Epithelial cell of esophagus (primary cell): ENCODE measurements around the gene PTPRM.
A peak's percentile ranks its signal among the peaks of the same experiment; 100 is the strongest.

Experiments used
- DNase-seq: peaks from one replicate; pipeline ENCODE4 v3.0.0; 2010; ENCODE audit warnings: low read depth
- H3K4me3 ChIP-seq: 2 replicates; pipeline ENCODE4 v1.5.1; 2011; ENCODE audit warnings: mild to moderate bottlenecking, low read length, control low read depth
- TF ChIP-seq, protein P1 (sequence below): IDR thresholded peaks from 2 replicates; pipeline ENCODE4 v1.5.1; 2011; ENCODE audit warnings: low read depth, mild to moderate bottlenecking, low read length, control low read depth, inconsistent platforms; ENCODE audit not compliant: insufficient read depth; ENCODE audit errors: missing control alignments

Gene PTPRM

DNA sequence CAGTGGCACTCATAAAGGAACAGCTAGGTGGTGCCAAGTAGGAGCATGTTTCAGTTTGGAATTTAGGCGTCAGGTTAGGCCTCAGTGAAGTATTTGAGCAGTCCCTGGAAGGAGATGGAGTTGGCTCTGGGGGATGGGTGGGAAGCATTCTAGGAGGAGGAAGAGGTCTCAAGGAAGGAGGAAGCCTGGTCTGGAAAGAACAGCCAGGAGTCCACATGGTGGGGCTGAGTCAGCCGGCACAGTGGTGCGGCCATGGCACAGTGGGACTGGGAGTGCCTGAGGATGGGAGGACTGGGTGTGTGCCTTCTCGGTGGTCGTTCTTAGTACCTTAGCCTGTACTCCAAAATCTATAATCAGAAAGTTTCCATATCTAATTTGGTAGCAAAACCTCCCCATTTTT lies 373.3 kb downstream of the PTPRM start:
- H3K4me3 ChIP-seq, result no peak overlapping the region
- TF ChIP-seq, protein P1, sequence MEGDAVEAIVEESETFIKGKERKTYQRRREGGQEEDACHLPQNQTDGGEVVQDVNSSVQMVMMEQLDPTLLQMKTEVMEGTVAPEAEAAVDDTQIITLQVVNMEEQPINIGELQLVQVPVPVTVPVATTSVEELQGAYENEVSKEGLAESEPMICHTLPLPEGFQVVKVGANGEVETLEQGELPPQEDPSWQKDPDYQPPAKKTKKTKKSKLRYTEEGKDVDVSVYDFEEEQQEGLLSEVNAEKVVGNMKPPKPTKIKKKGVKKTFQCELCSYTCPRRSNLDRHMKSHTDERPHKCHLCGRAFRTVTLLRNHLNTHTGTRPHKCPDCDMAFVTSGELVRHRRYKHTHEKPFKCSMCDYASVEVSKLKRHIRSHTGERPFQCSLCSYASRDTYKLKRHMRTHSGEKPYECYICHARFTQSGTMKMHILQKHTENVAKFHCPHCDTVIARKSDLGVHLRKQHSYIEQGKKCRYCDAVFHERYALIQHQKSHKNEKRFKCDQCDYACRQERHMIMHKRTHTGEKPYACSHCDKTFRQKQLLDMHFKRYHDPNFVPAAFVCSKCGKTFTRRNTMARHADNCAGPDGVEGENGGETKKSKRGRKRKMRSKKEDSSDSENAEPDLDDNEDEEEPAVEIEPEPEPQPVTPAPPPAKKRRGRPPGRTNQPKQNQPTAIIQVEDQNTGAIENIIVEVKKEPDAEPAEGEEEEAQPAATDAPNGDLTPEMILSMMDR, result no peak
- no peak for DNase-seq

GRCh38 chr18:7940971-7941370 lies 373.9 kb downstream of the PTPRM start:
- no peak for DNase-seq
- TF ChIP-seq, protein P1, result no peak
- no peak overlapping the region for H3K4me3 ChIP-seq

DNA sequence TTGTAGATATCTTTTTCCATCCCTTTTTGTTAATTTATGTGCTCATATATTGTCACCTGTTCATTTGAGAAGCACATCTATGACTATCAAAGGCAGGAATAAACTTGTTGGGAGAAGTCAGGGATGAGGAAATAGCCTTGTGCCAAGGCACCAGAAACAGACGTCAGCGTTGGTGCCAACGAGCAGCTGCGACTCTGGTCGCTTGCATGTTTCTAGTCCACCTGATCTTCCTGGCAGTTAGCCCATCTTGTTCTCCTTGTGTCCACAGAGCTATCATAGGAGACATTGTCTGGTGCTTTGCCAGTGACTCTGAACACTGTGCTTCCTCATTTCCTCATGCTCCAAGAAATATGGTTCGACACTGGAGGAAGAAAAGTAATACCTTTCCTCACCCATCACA lies 374.4 kb downstream of the PTPRM start:
- TF ChIP-seq, protein P1, result no peak
- H3K4me3 ChIP-seq, result no peak overlapping the region
- DNase-seq, result peak; percentile 93

DNA sequence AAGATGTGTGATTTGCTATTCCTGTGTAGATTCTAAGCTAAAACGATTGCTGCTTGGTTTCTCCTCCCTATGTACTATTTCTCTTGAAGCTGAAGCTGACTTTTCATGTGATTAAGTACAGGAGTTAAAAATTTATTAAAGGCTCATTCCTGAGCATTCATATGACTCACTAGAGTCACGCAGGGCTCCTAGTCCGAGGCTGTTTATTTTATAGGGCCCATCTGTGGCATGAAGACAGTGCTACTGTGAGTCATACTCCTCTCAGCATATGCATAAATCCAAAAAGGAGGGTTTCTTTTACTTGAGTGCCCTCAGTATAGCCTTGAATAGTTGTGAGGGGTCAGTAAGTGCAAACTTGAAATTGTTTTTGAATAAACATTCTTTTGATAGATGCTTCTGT lies 378.8 kb downstream of the PTPRM start:
- TF ChIP-seq, protein P1, result no peak
- DNase-seq, result peak; percentile 85
- no peak overlapping the region for H3K4me3 ChIP-seq

- peak overlapping the region; percentile 65 for H3K4me3 ChIP-seq
- DNase-seq, result peak; percentile 80
- TF ChIP-seq, protein P1, result no peak
Measured at GRCh38 chr18:7946734-7947377, 379.7 kb downstream of the PTPRM start.

DNA sequence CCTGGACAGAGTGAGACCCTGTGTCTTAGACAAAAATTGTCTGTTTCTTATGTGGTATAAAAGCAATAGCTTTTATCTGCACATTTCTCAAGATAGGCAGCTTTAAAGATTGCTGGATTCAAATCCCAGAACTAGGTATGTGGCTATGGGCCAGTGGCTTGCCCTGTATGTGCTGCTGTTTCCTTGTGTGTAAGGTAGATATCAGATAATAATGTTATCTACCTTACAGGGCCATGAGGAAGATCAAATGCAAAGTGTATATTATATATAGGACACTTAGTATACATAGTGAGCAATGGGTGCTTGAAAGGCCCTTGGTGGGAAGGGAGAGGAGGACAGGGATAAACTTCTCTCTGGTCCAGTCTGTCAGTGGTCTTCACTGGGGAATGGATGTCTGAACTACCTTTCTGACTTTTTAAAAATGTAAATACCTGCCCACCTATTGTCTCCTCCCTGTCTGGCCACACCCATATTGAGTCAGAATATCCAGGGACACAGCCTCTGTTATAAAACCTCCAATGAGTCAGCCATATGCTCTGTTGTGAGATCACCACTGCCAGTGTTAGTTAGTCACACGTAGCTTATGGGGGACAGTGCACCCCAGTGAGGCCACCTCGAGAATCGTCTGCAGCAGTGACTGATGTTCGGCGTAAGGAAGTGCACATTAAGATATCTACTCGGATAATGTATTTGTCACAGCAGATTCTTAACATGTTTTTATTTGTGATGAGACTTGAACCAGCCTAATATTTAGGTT lies 383.4 kb downstream of the PTPRM start:
- peak; percentile 95 for DNase-seq
- H3K4me3 ChIP-seq, result no peak overlapping the region
- TF ChIP-seq, protein P1, result peak; percentile 21
